Suprapubic skin (tissue), 4 donors: ENCODE data around the gene AP4M1.

Experiments
- CTCF ChIP-seq, 2 donors: fragments of 200-600 bp in 1 of 2; fragments of 450-650 bp in 1 of 2; sonication (generic) in 1 of 2; IDR thresholded peaks; one replicate each; pipeline ENCODE4 v1.5.1; 2016 to 2019; ENCODE audit warnings: antibody characterized with exemption in 2 of 2, mild to moderate bottlenecking in 1 of 2, moderate library complexity in 1 of 2
- EP300 ChIP-seq: sonication (generic); formaldehyde crosslinking; IDR thresholded peaks from one replicate; pipeline ENCODE4 v1.6.1; 2017; ENCODE audit warnings: antibody characterized with exemption
- POLR2A ChIP-seq, 2 donors: fragments of 450-650 bp; IDR thresholded peaks; one replicate each; pipeline ENCODE4 v1.6.1; 2017; ENCODE audit warnings: antibody characterized with exemption in 2 of 2, mild to moderate bottlenecking in 2 of 2, moderate library complexity in 2 of 2
- POLR2AphosphoS5 ChIP-seq, 3 donors: sonication (generic); formaldehyde crosslinking; IDR thresholded peaks; one replicate each; pipeline ENCODE4 v1.6.1; 2017; ENCODE audit warnings: antibody characterized with exemption in 3 of 3

GRCh38 chr7:100111156-100111555 is 9.7 kb downstream of the AP4M1 start:
- TF ChIP-seq POLR2A (IDR thresholded peaks at IDR 0.05), result no peak
- TF ChIP-seq CTCF (IDR thresholded peaks at IDR 0.05), result no peak
- TF ChIP-seq EP300, result no peak
- TF ChIP-seq POLR2AphosphoS5 (IDR thresholded peaks at IDR 0.05), result no peak
